GM12872 (cell line): ENCODE measurements around the gene ZMPSTE24.

Experiments
- TF ChIP-seq, protein P1 (sequence below): IDR thresholded peaks from 3 replicates; pipeline ENCODE4 v1.5.1; 2011; ENCODE audit warnings: low read depth, mild to moderate bottlenecking, low read length, moderate library complexity; ENCODE audit not compliant: insufficient read depth

Gene ZMPSTE24

DNA sequence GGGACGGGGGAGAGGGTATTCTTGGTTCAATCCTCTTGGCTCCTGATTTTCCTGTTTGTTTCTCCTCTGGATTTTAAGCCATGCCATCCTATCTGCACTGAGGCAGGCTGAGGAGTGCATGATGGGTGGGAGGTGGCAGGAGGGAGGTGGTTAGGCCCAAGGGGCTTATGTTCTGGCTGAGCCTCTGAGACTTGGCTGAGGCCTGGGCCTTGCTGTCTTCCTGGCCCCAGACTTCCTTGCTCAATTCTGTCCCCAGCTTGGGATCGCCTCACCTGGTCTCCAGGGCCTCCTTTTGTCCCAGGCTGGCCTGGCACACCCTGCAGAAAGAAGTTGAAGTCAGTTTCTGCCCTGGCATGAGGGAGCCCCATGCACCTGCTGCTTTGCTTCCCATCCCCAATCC, 47.8 kb downstream of the ZMPSTE24 start:
- TF ChIP-seq, protein P1, sequence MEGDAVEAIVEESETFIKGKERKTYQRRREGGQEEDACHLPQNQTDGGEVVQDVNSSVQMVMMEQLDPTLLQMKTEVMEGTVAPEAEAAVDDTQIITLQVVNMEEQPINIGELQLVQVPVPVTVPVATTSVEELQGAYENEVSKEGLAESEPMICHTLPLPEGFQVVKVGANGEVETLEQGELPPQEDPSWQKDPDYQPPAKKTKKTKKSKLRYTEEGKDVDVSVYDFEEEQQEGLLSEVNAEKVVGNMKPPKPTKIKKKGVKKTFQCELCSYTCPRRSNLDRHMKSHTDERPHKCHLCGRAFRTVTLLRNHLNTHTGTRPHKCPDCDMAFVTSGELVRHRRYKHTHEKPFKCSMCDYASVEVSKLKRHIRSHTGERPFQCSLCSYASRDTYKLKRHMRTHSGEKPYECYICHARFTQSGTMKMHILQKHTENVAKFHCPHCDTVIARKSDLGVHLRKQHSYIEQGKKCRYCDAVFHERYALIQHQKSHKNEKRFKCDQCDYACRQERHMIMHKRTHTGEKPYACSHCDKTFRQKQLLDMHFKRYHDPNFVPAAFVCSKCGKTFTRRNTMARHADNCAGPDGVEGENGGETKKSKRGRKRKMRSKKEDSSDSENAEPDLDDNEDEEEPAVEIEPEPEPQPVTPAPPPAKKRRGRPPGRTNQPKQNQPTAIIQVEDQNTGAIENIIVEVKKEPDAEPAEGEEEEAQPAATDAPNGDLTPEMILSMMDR: no peak

DNA sequence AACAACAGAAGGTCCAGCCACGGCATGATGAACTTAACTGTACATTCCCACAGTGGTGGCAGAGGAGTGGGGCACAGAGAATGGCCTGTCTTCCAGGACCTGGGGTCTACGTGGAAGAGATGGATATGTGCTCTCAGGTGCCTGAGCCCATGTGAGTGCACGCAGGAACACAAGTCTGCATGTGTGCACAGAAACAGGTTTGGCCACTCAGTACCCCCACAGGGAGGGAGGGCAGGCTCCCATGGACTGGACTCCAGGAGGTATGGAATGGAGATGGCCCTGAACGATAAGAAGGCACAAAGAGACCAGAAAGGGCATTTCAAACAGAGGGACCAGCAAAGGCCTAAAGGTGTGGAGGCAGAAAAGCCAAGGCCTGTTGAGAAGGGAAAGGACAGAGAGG, 48.3 kb downstream of the ZMPSTE24 start:
- TF ChIP-seq, protein P1: no peak

DNA sequence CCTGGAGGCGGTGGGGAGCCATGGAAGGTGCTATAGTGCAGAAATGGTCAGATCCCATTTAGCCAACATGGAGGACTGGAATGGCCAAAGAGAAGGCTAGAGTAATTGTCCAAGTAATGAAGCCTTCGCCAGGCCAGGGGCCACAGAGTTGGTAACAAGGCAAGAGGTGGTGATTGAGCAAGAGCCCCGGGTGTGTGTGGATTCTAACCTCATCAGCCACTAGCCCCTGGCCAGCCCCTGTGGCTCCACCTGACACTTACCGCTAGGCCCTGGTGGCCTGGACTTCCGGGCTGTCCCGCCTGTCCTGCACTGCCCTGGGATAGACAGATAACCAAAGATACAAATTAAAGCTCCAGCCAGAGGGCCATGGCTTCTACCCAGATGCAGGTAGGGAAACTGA, 49.1 kb downstream of the ZMPSTE24 start:
- TF ChIP-seq, protein P1: no peak

DNA sequence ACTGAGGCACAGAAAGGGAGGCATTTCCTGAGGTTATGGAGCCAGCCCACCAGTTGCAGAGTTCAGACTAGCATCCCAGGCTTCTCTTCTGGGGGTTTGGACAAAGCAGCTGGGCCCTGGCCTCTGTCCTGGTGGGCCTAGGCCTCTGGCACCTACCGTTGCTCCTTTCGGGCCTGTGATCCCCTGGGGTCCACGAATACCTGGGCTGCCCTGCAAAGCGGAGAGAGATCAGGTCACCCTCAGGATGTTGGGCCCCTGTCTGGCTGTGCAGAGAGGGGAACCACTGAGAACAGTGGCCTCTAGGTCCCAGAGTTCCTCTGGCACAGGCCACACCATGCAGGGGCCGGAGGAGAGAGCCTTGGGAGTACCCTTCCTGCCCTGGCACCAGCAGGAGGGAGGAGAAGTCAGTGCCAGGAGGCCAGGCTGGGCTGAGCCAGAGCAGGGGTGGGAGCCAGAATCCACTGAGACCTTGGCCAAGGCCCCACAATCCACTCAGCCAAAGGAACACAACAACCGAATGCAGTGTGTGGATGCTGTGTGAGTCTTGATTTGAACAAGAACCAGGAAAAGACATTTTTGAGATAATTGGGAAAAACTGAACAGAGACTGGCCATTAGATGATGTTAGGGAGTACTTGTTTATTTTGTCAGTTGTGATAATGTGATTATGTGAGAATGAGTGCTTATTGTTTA, 50.1 kb downstream of the ZMPSTE24 start:
- TF ChIP-seq, protein P1: no peak

DNA sequence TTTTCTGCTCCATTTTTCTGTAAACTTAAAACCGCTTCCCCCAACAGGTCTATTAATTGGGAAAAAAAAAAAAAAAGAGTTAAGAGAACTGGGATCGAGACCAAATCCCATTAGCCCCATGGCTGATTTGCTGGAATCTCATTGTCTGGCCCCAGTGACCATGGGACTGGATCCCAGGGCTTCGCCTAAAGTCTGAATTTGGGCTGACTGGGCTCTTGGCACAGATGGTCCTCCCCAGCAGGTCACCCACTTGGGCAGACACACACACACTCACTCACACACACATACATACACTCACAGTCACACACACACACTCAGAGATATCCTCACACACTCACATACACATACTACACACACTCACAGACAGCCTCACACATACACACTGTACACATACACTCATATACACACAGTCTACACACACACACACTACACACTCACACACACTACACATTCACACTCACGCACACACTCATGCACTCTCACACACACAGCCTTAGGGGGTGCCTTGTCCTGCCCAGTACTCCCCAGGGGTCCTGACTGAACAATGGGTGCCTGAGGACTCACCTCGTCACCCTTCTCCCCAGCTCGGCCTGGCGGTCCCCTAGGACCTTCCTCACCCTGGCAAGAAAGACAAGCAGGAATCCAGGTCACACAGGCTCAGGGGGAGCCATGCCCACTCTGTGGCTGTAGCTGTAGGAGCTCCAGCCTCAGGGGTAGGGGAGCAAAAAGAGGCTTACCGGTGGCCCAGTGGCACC, 51.5 kb downstream of the ZMPSTE24 start:
- TF ChIP-seq, protein P1: no peak

DNA sequence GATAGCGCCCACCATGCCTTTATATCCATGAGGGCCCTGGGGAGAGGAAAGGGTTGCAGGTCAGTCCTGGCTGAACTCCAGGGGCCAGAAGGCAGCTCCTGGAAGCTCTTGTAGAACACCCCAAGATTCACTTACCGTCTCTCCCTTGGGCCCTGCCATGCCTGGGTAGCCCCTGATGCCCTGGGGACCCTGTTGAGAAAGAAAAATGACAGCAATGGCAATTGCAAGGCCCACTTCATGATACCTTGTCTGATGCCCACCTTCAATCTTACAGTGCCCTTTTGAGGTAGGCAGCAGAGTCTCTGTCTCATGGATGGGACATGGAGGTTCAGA, 52.1 kb downstream of the ZMPSTE24 start:
- TF ChIP-seq, protein P1: no peak

DNA sequence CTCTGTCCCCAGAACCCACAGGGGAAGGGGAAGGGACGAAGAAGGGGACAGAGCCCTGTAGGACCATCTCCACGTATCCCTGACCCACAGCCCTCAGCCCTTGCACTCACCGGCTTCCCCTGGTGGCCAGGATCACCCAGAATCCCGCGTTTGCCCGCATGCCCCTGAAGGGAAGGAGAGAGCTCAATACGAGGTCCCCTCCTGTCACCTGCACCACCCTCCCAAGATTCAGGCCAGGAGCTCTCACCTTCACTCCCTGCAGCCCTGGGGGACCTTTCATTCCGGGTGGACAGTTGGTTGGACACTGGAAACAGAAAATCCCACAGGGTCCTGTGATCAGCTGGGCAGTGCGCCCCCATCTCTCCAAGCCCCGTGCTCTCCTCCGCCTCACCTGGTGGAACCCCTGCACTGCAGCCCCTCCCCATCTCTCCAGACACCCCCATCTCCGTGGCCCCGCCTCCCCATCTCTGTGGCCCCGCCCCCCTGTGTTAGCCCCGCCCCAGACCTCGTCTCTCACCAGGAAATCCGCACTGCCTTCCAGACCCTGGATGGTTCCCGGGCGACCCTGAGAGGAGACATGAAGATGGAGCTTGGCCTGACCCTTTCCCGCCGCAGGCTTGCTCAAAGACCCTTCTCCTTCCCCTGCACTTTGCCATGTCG, 53.1 kb downstream of the ZMPSTE24 start:
- TF ChIP-seq, protein P1: peak; percentile 19; the same call in 2 of the 3 replicates
